GM12878 (cell line): ENCODE data around the gene LDB3. TPM values are rescaled to one million over a fixed set of nuclear protein-coding genes. Genes with fewer than 3 reads are reported as not detected.

Experiments
- ATAC-seq: fragments of 200-7000 bp; cut with Tn5 transposase; 3 replicates; pipeline ENCODE4 v1.9.1; 2020; ENCODE audit warnings: mild to moderate bottlenecking, moderate library complexity
- BruUV-seq: library from RNA; stranded (reverse); fragments of 400-500 nt; replicated peaks from 2 replicates; lab custom pipeline; 2021; lab: Mats Ljungman, UMichigan
- CTCF ChIA-PET: fragments of 300-600 bp; sonication (Branson Sonifier 250); formaldehyde crosslinking; extraction: SDS; loops from one replicate; lab custom pipeline; 2021; ENCODE audit warnings: inconsistent platforms; lab: Yijun Ruan, JAX
- POLR2A ChIA-PET: fragments of 350-600 bp; formaldehyde crosslinking; extraction: SDS; loops from one replicate; lab custom pipeline; 2021; ENCODE audit warnings: inconsistent platforms; lab: Charles Lee
- RAD21 ChIA-PET: fragments of 300-600 bp; sonication (Branson Sonifier 250); formaldehyde crosslinking; loops from one replicate; lab custom pipeline; 2023; ENCODE audit warnings: antibody characterized with exemption; ENCODE audit not compliant: unreplicated experiment; lab: Charles Lee
- SMC1A ChIA-PET: fragments of 300-600 bp; sonication (Branson Sonifier 250); formaldehyde crosslinking; loops from one replicate; lab custom pipeline; 2023; ENCODE audit not compliant: unreplicated experiment, uncharacterized antibody; lab: Charles Lee
- DNase-seq: peaks from one replicate; pipeline ENCODE4 v3.0.0-alpha.2; 2011; ENCODE audit warnings: low read depth, low spot score
- FAIRE-seq: peaks from 3 replicates; lab custom pipeline; 2011; peaks lifted over from hg19 to GRCh38; lab: Jason Lieb, UNC
- H2AFZ ChIP-seq: 2 replicates; pipeline ENCODE4 v1.6.0; 2011; ENCODE audit warnings: low read depth, low read length, control low read depth; ENCODE audit not compliant: control insufficient read depth
- H3K27ac ChIP-seq: 2 replicates; pipeline ENCODE4 v1.5.1; 2011; ENCODE audit warnings: control low read depth; ENCODE audit not compliant: control insufficient read depth, insufficient read depth
- H3K27me3 ChIP-seq, 2 experiments: replicated peaks in 1 of 2; 2 replicates each; pipeline versions ENCODE4 v1.6.0 to v1.6.1; 2011; ENCODE audit warnings: low read length in 1 of 2; ENCODE audit not compliant: control insufficient read depth in 2 of 2, insufficient read depth in 2 of 2
- H3K36me3 ChIP-seq, 2 experiments: 2 replicates each; pipeline ENCODE4 v1.5.1; 2011; ENCODE audit warnings: low read length in 1 of 2; ENCODE audit not compliant: control insufficient read depth in 2 of 2, insufficient read depth in 2 of 2
- H3K4me1 ChIP-seq: 2 replicates; pipeline ENCODE4 v1.6.1; 2011; ENCODE audit warnings: mild to moderate bottlenecking, low read length, moderate library complexity, mixed read lengths; ENCODE audit not compliant: control insufficient read depth, insufficient read depth
- H3K4me2 ChIP-seq: 2 replicates; pipeline ENCODE4 v1.6.0; 2011; ENCODE audit warnings: control low read depth; ENCODE audit not compliant: control insufficient read depth, insufficient read depth
- H3K4me3 ChIP-seq: fragments of 200-600 bp; sonication (generic); 2 replicates; pipeline ENCODE4 v1.5.1; 2016
- H3K79me2 ChIP-seq: 2 replicates; pipeline ENCODE4 v1.6.0; 2011; ENCODE audit warnings: low read length; ENCODE audit not compliant: control insufficient read depth, insufficient read depth
- H3K9ac ChIP-seq: 2 replicates; pipeline ENCODE4 v1.8.0; 2011; ENCODE audit warnings: low read length, control low read depth, mixed read lengths; ENCODE audit not compliant: control insufficient read depth, insufficient read depth
- H3K9me3 ChIP-seq: replicated peaks from 3 replicates; pipeline ENCODE4 v1.5.1; 2011; ENCODE audit warnings: mild to moderate bottlenecking, low read length; ENCODE audit not compliant: control insufficient read depth, insufficient read depth
- H4K20me1 ChIP-seq: 2 replicates; pipeline ENCODE4 v1.6.0; 2011; ENCODE audit not compliant: control insufficient read depth, insufficient read depth
- BACH1 ChIP-seq: fragments of 450-650 bp; IDR thresholded peaks from 2 replicates; pipeline ENCODE4 v1.6.1; 2017; ENCODE audit warnings: mild to moderate bottlenecking, borderline replicate concordance
- CBX5 ChIP-seq: sonication (generic); IDR thresholded peaks from 2 replicates; pipeline ENCODE4 v1.6.1; 2016; ENCODE audit warnings: low read depth, moderate library complexity, mild to moderate bottlenecking, inconsistent platforms
- HDAC6 ChIP-seq: fragments of 200-600 bp; sonication (generic); IDR thresholded peaks from one replicate; pipeline ENCODE4 v1.8.0; 2017; ENCODE audit warnings: antibody characterized with exemption; ENCODE audit not compliant: unreplicated experiment
- KLF5 ChIP-seq: fragments of 450-650 bp; IDR thresholded peaks from 2 replicates; pipeline ENCODE4 v1.6.1; 2014; ENCODE audit warnings: mild to moderate bottlenecking; ENCODE audit not compliant: partially characterized antibody
- MEF2A ChIP-seq: IDR thresholded peaks from 2 replicates; pipeline ENCODE4 v1.6.1; 2011; ENCODE audit warnings: low read depth, mild to moderate bottlenecking, low read length, moderate library complexity; ENCODE audit not compliant: insufficient read depth
- MYC ChIP-seq: IDR thresholded peaks from 2 replicates; pipeline ENCODE4 v1.6.1; 2011; ENCODE audit warnings: mild to moderate bottlenecking, low read length, moderate library complexity, inconsistent platforms; ENCODE audit not compliant: insufficient read depth, insufficient replicate concordance, insufficient read length, severe bottlenecking
- NFXL1 ChIP-seq: fragments of 450-650 bp; IDR thresholded peaks from 2 replicates; pipeline ENCODE4 v1.6.1; 2017; ENCODE audit warnings: antibody characterized with exemption, mild to moderate bottlenecking, borderline replicate concordance
- YY1 ChIP-seq: IDR thresholded peaks from 2 replicates; pipeline ENCODE4 v1.6.1; 2011; ENCODE audit warnings: low read depth, mild to moderate bottlenecking, low read length
- ZBTB11 ChIP-seq: fragments of 450-650 bp; formaldehyde crosslinking; IDR thresholded peaks from 2 replicates; pipeline ENCODE4 v1.5.0; 2022; ENCODE audit warnings: mild to moderate bottlenecking, missing genetic modification characterization
- ZNF622 ChIP-seq: fragments of 450-650 bp; IDR thresholded peaks from 2 replicates; pipeline ENCODE4 v1.6.1; 2017; ENCODE audit warnings: mild to moderate bottlenecking, inconsistent platforms
- WGBS: methylation state at CpG from one replicate; pipeline ENCODE4 v1.1.6; 2016; ENCODE audit warnings: low lambda C conversion rate; ENCODE audit not compliant: insufficient replicate concordance, insufficient coverage; ENCODE audit errors: missing lambda C conversion rate; 5-methylcytosine and 5-hydroxymethylcytosine counted together
- in situ Hi-C: fragments of 300-500 bp; cut with MboI; formaldehyde crosslinking; loops from 9 replicates; pipeline ENCODE4 v1.14.3; 2018; ENCODE audit warnings: mixed read lengths
- intact Hi-C: fragments of 100-400 bp; cut with micrococcal nuclease; formaldehyde crosslinking; loops from one replicate; pipeline ENCODE4 v1.14.2; 2022; ENCODE audit not compliant: unreplicated experiment
- polyA plus RNA-seq, 11 experiments: library from polyadenylated mRNA; depleted of rRNA in 4 of 11; unstranded in 6 of 11; stranded (reverse) in 5 of 11; fragments of >200 nt; fragmentation: Nextera tagmentation in 4 of 11; fragmentation: Illumina TruSeq in 1 of 11; extraction: Ambion mirVana in 4 of 11; extraction: Trizol in 1 of 11; gene quantifications; 1 replicate in 1 of 11; 2 replicates in 10 of 11; pipeline versions ENCODE4 v1.2.1 to v1.2.3, GENCODE V29; 2011 to 2016; ENCODE audit warnings: inconsistent platforms in 2 of 11, missing spikeins in 2 of 11, low read depth in 1 of 11
- total RNA-seq, 4 experiments: library from RNA; depleted of rRNA in 3 of 4; stranded (reverse); fragments of >200 nt in 3 of 4; fragmentation: Illumina TruSeq in 1 of 4; extraction: Trizol in 1 of 4; gene quantifications; 2 replicates each; pipeline versions ENCODE4 v1.2.1 to v1.2.3, GENCODE V29; 2013 to 2021
- TF ChIP-seq, protein P1 (sequence below): fragments of 450-650 bp; conservative IDR thresholded peaks from 2 replicates; pipeline ENCODE4 v1.6.1; 2017; ENCODE audit warnings: mild to moderate bottlenecking, moderate library complexity

Gene LDB3
- total and polyA plus RNA-seq, 10 of the 15 experiments (the other 5 are each of a cell fraction or from before 2014, with no cell fraction given), result 0.02 to 0.07 (median 0.04) TPM; not detected in 1

DNA sequence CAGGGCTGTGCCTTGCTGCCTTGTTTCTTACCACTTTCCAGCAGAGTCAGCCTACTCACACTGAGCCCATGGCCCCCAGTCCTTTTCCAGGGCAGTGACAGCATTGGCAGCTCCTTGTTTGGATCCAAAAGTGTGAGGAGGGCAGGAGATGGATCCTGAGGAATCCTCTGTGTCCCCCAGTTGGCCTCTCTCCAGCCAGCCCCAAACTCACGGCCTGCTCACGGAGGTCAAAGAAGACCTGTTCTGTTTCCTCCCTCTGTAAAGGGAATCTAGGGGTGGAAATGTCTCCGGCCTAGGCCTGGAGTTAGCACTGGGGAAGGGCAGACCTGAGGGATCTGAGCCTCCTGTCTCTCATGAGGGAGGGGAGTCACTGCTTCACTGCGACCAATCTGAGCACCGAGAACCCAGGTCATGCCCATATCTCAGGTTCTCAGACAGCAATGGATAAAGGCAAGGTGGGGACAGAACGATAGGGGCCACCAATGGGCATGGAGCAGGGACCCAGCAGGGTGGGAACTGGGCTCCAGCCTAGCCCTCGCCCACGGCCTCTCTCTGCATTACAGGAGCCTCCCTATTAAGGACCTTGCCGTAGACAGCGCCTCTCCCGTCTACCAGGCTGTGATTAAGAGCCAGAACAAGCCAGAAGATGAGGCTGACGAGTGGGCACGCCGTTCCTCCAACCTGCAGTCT lies 23.2 kb downstream of the LDB3 start:
- Histone ChIP-seq H3K27ac (no peak overlapping the region), H3K79me2 (no peaks in the 10 kb centered on the region), H3K4me3 (no peak overlapping the region), H3K27me3 (peaks cover 0 to 2% of the 10 kb centered on the region in 2 experiments; a peak in 3 of 4 replicates), H2AFZ (no peak overlapping the region), H3K4me1 (no peaks in the 10 kb centered on the region), H3K9me3 (no peaks in the 10 kb centered on the region), H3K9ac (no peak overlapping the region), H3K36me3 (no peaks in the 10 kb centered on the region), H4K20me1 (no peaks in the 10 kb centered on the region), H3K4me2 (no peak overlapping the region)
- in situ Hi-C loops (no loop called here), intact Hi-C loops (no loop called here)
- no peak for FAIRE-seq
- no peak for TF ChIP-seq NFXL1
- no peak for TF ChIP-seq ZNF622
- TF ChIP-seq MEF2A, result no peak
- ChIA-PET RAD21 (no interaction called here), POLR2A (no interaction called here), CTCF (interaction anchor here (1.3 to 5.4 kb wide), 2 partner anchors 203 to 208 kb away, joined by 3 to 86 read pairs; no protein-coding TSS in a partner anchor), SMC1A (no interaction called here)
- DNase-seq, result no peak
- no peak for ATAC-seq
- 43% methylated on average over 14 of the region's 14 CpGs for WGBS
- no TSS peak for BruUV-seq

- no peaks in the 10 kb centered on the region for H3K4me1 ChIP-seq
- CTCF ChIA-PET, result interaction anchor here (1.2 to 5.4 kb wide), 4 partner anchors 9 to 267 kb away, joined by 6 to 86 read pairs (median 6); partner anchors contain the start of gene SNCG
- H2AFZ ChIP-seq, result no peak overlapping the region
- RAD21 ChIA-PET, result no interaction called here
- no peak overlapping the region for H3K4me2 ChIP-seq
- SMC1A ChIA-PET, result interaction anchor here (1.3 kb wide), 1 partner anchor 159 kb away, joined by 4 read pairs; no protein-coding TSS in a partner anchor
- in situ Hi-C loops, result no loop called here
- DNase-seq (no peak), FAIRE-seq (no peak), ATAC-seq (no peak)
- peaks cover 0 to 2% of the 10 kb centered on the region in 2 experiments; a peak in 3 of 4 replicates for H3K27me3 ChIP-seq
- no peaks in the 10 kb centered on the region for H3K9me3 ChIP-seq
- no peaks in the 10 kb centered on the region for H4K20me1 ChIP-seq
- H3K9ac ChIP-seq, result no peak overlapping the region
- H3K79me2 ChIP-seq, result no peaks in the 10 kb centered on the region
- no TSS peak for BruUV-seq
- POLR2A ChIA-PET, result no interaction called here
- H3K27ac ChIP-seq, result no peak overlapping the region
- WGBS, result 45% methylated on average over 8 of the region's 8 CpGs
- no peaks in the 10 kb centered on the region for H3K36me3 ChIP-seq
- intact Hi-C loops, result no loop called here
- no peak overlapping the region for H3K4me3 ChIP-seq
- TF ChIP-seq HDAC6 (no peak), MYC (no peak), ZBTB11 (CRISPR knock-in tag) (no peak), KLF5 (no peak), CBX5 (no peak), BACH1 (no peak), YY1 (no peak)
- TF ChIP-seq, protein P1, sequence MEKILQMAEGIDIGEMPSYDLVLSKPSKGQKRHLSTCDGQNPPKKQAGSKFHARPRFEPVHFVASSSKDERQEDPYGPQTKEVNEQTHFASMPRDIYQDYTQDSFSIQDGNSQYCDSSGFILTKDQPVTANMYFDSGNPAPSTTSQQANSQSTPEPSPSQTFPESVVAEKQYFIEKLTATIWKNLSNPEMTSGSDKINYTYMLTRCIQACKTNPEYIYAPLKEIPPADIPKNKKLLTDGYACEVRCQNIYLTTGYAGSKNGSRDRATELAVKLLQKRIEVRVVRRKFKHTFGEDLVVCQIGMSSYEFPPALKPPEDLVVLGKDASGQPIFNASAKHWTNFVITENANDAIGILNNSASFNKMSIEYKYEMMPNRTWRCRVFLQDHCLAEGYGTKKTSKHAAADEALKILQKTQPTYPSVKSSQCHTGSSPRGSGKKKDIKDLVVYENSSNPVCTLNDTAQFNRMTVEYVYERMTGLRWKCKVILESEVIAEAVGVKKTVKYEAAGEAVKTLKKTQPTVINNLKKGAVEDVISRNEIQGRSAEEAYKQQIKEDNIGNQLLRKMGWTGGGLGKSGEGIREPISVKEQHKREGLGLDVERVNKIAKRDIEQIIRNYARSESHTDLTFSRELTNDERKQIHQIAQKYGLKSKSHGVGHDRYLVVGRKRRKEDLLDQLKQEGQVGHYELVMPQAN, result no peak
Measured at GRCh38 chr10:86692023-86692514, 23.8 kb downstream of the LDB3 start.
